Endothelial cell of umbilical vein (primary cell): ENCODE results near the gene RAB27B. TPM values are rescaled to one million over a fixed set of nuclear protein-coding genes. Genes with fewer than 3 reads are reported as not detected.

Source experiments
- BruUV-seq: library from RNA; stranded (reverse); fragments of 400-500 nt; replicated peaks from 2 replicates; lab custom pipeline; 2021; lab: Mats Ljungman, UMichigan
- CTCF ChIA-PET: fragments of 300-600, 350-600 bp; sonication (Branson Sonifier 250); formaldehyde crosslinking; loops from one replicate; lab custom pipeline; 2021; ENCODE audit warnings: antibody characterized with exemption, inconsistent platforms; lab: Charles Lee
- POLR2A ChIA-PET: fragments of 300-600, 350-600 bp; sonication (Branson Sonifier 250); formaldehyde crosslinking; loops from one replicate; lab custom pipeline; 2021; ENCODE audit warnings: antibody characterized with exemption, inconsistent platforms; lab: Charles Lee
- DNase-seq: peaks from one replicate; pipeline ENCODE4 v3.0.0-alpha.2; 2011; ENCODE audit warnings: low read depth, low spot score
- FAIRE-seq: peaks from 2 replicates; lab custom pipeline; 2011; peaks lifted over from hg19 to GRCh38; lab: Jason Lieb, UNC
- H2AFZ ChIP-seq: 2 replicates; pipeline ENCODE4 v1.6.0; 2012; ENCODE audit warnings: low read depth, low read length, control low read depth, inconsistent platforms
- H3K27ac ChIP-seq: 2 replicates; pipeline ENCODE4 v1.5.1; 2011; ENCODE audit warnings: low read depth, mild to moderate bottlenecking, control low read depth, low read length, moderate library complexity; ENCODE audit not compliant: insufficient read depth
- H3K27me3 ChIP-seq, 2 experiments: 2 replicates each; pipeline versions ENCODE4 v1.6.0 to v1.6.1; 2011; ENCODE audit warnings: low read length in 2 of 2, mixed read lengths in 1 of 2; ENCODE audit not compliant: control insufficient read depth in 2 of 2, insufficient read depth in 2 of 2
- H3K36me3 ChIP-seq, 2 experiments: 2 replicates in 1 of 2; 3 replicates in 1 of 2; pipeline ENCODE4 v1.5.1; 2011; ENCODE audit warnings: low read length in 2 of 2, mild to moderate bottlenecking in 1 of 2, moderate library complexity in 1 of 2; ENCODE audit not compliant: control insufficient read depth in 2 of 2, insufficient read depth in 2 of 2; ENCODE audit errors: extremely low read depth in 1 of 2
- H3K4me1 ChIP-seq: 3 replicates; pipeline ENCODE4 v1.5.1; 2011; ENCODE audit warnings: mild to moderate bottlenecking, low read length; ENCODE audit not compliant: control insufficient read depth, insufficient read depth; ENCODE audit errors: extremely low read depth
- H3K4me2 ChIP-seq: 2 replicates; pipeline ENCODE4 v1.6.1; 2011; ENCODE audit warnings: low read length, control low read depth, mixed read lengths; ENCODE audit not compliant: insufficient read depth
- H3K4me3 ChIP-seq, 3 experiments: fragments of 200-600 bp in 1 of 3; sonication (generic), shearing (Covaris generic) in 1 of 3; replicated peaks in 1 of 3; 2 replicates each; pipeline ENCODE4 v1.5.1; 2011 to 2016; ENCODE audit warnings: control low read depth in 3 of 3, low read length in 3 of 3, mild to moderate bottlenecking in 2 of 3, inconsistent platforms in 1 of 3, low read depth in 1 of 3, moderate library complexity in 1 of 3; ENCODE audit not compliant: insufficient read depth in 1 of 3
- H3K79me2 ChIP-seq: 2 replicates; pipeline ENCODE4 v1.6.0; 2012; ENCODE audit warnings: low read length, inconsistent platforms; ENCODE audit not compliant: control insufficient read depth, insufficient read depth
- H3K9ac ChIP-seq: replicated peaks from 2 replicates; pipeline ENCODE3; 2011; ENCODE audit warnings: low read length, control low read depth; ENCODE audit not compliant: insufficient read depth; ENCODE audit errors: extremely low read depth
- H3K9me1 ChIP-seq: replicated peaks from 3 replicates; pipeline ENCODE4 v1.6.0; 2011; ENCODE audit warnings: mild to moderate bottlenecking, low read length; ENCODE audit not compliant: control insufficient read depth, insufficient read depth; ENCODE audit errors: extremely low read depth
- H3K9me3 ChIP-seq: replicated peaks from 2 replicates; pipeline ENCODE4 v1.5.1; 2012; ENCODE audit warnings: low read length, inconsistent platforms; ENCODE audit not compliant: control insufficient read depth, insufficient read depth
- H4K20me1 ChIP-seq: replicated peaks from 2 replicates; pipeline ENCODE3; 2011; ENCODE audit warnings: mild to moderate bottlenecking, low read length; ENCODE audit not compliant: control insufficient read depth, insufficient read depth; ENCODE audit errors: extremely low read depth
- CTCF ChIP-seq, 2 donors: IDR thresholded peaks; 1 replicate in 1 of 2; 2 replicates in 1 of 2; pipeline ENCODE4 v1.5.1; 2011; ENCODE audit warnings: low read length in 2 of 2, mild to moderate bottlenecking in 2 of 2, moderate library complexity in 2 of 2, control low read depth in 1 of 2, inconsistent platforms in 1 of 2, low read depth in 1 of 2; ENCODE audit not compliant: insufficient read depth in 1 of 2; ENCODE audit errors: extremely low read depth in 1 of 2
- EZH2 ChIP-seq: IDR thresholded peaks from 2 replicates; pipeline ENCODE4 v1.6.1; 2012; ENCODE audit warnings: borderline replicate concordance, low read depth, mild to moderate bottlenecking, moderate library complexity, low read length, inconsistent platforms; ENCODE audit not compliant: severe bottlenecking
- FOS ChIP-seq: IDR thresholded peaks from 2 replicates; pipeline ENCODE4 v1.6.1; 2011; ENCODE audit warnings: mild to moderate bottlenecking, low read length, moderate library complexity, borderline replicate concordance; ENCODE audit not compliant: insufficient read depth
- GATA2 ChIP-seq: IDR thresholded peaks from 2 replicates; pipeline ENCODE4 v1.7.0; 2011; ENCODE audit warnings: low read depth, mild to moderate bottlenecking, moderate library complexity, mixed read lengths, low read length; ENCODE audit not compliant: insufficient read length, insufficient read depth
- JUN ChIP-seq: IDR thresholded peaks from 2 replicates; pipeline ENCODE4 v1.6.1; 2011; ENCODE audit warnings: borderline replicate concordance, low read depth; ENCODE audit not compliant: insufficient read length, insufficient read depth
- MAX ChIP-seq: IDR thresholded peaks from 2 replicates; pipeline ENCODE4 v1.6.1; 2011; ENCODE audit not compliant: insufficient read depth, insufficient read length
- MYC ChIP-seq: IDR thresholded peaks from one replicate; pipeline ENCODE4 v1.6.1; 2011; ENCODE audit warnings: mild to moderate bottlenecking, low read depth, low read length
- POLR2A ChIP-seq: IDR thresholded peaks from 2 replicates; pipeline ENCODE4 v1.6.1; 2012; ENCODE audit warnings: low read depth, mild to moderate bottlenecking, control low read depth, low read length
- POLR2AphosphoS5 ChIP-seq: IDR thresholded peaks from 2 replicates; pipeline ENCODE4 v1.6.1; 2012; ENCODE audit warnings: low read depth, mild to moderate bottlenecking, control low read depth, low read length, moderate library complexity; ENCODE audit not compliant: insufficient read depth
- dilution Hi-C: fragments of 300-500 bp; cut with MboI; formaldehyde crosslinking; loops from one replicate; pipeline ENCODE4 v1.15.0; 2019; ENCODE audit warnings: low sequenced_read_pairs; ENCODE audit not compliant: extremely low pct_ligation_motif_present
- intact Hi-C: fragments of 100-400 bp; cut with micrococcal nuclease; formaldehyde crosslinking; loops from one replicate; pipeline ENCODE4 v1.10.0; 2022
- polyA plus RNA-seq, 4 experiments: library from polyadenylated mRNA; depleted of rRNA in 3 of 4; stranded (reverse) in 3 of 4; unstranded in 1 of 4; fragments of >200 nt; gene quantifications; 2 replicates each; pipeline versions ENCODE4 v1.2.1 to v1.2.3, GENCODE V29; 2011 to 2012; ENCODE audit warnings: missing spikeins in 1 of 4
- total RNA-seq: library from RNA; stranded (reverse); gene quantifications from 2 replicates; pipeline ENCODE4 v1.2.3, GENCODE V29; 2021

The RAB27B gene
- total and polyA plus RNA-seq, 2 donors (not counting 3 experiments of a cell fraction or from before 2014, with no cell fraction given) = not detected

DNA sequence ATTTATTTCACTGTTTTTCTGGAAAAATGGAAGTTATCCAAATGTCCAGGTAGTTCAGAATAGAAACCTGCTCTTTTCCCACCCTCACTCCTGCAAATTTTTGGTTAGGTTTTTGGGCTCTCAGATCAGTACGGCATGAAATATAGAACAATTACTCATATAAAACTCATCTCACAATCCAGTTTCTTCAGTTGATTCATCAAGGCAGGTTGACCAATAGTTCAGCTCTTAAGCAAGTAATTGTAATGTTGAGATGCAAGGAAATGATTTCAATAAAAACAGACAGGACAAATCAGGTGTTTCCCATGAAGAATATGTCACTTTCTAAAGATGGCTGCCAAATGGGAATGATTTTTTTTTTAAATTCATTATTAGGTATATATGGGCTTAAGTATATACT is 2.0 kb downstream of the RAB27B start:
- no peak overlapping the region for H3K27ac ChIP-seq
- no peaks in the 10 kb centered on the region for H3K79me2 ChIP-seq
- H3K9me1 ChIP-seq = no peaks in the 10 kb centered on the region
- peaks cover 0 to 5% of the 10 kb centered on the region in 2 experiments for H3K27me3 ChIP-seq
- no peak overlapping the region for H2AFZ ChIP-seq
- no peaks in the 10 kb centered on the region for H3K36me3 ChIP-seq
- intact Hi-C loops (no loop called here), dilution Hi-C loops (no loop called here)
- H3K4me1 ChIP-seq = peaks cover 9% of the 10 kb centered on the region
- BruUV-seq = no TSS peak
- no peak overlapping the region for H3K9ac ChIP-seq
- DNase-seq (no peak), FAIRE-seq (no peak)
- H3K4me3 ChIP-seq = no peak overlapping the region
- ChIA-PET CTCF (no interaction called here), POLR2A (no interaction called here)
- TF ChIP-seq MAX (no peak), JUN (no peak), CTCF (IDR thresholded peaks at IDR 0.05; ENCODE audit: extremely low read depth in 1 of 2, insufficient read depth in 1 of 2, low read depth in 1 of 2, low read length in 2 of 2) (no peak), POLR2A (no peak), GATA2 (no peak)
- no peaks in the 10 kb centered on the region for H3K9me3 ChIP-seq
- no peaks in the 10 kb centered on the region for H4K20me1 ChIP-seq
- H3K4me2 ChIP-seq = no peak overlapping the region

GRCh38 chr18:54830866-54831265 is 2.6 kb downstream of the RAB27B start:
- Histone ChIP-seq H2AFZ (no peak overlapping the region), H3K9me3 (no peaks in the 10 kb centered on the region), H3K4me3 (no peak overlapping the region), H3K4me1 (peaks cover 9% of the 10 kb centered on the region), H3K4me2 (no peak overlapping the region), H3K27ac (no peak overlapping the region), H3K9me1 (no peaks in the 10 kb centered on the region), H4K20me1 (no peaks in the 10 kb centered on the region), H3K9ac (no peak overlapping the region), H3K36me3 (no peaks in the 10 kb centered on the region), H3K27me3 (peaks cover 0 to 5% of the 10 kb centered on the region in 2 experiments), H3K79me2 (no peaks in the 10 kb centered on the region)
- POLR2A ChIA-PET = no interaction called here
- no peak for TF ChIP-seq FOS
- TF ChIP-seq GATA2 = no peak
- TF ChIP-seq CTCF (IDR thresholded peaks at IDR 0.05; ENCODE audit: extremely low read depth in 1 of 2, insufficient read depth in 1 of 2, low read depth in 1 of 2, low read length in 2 of 2) = no peak
- no peak for TF ChIP-seq MYC
- TF ChIP-seq POLR2AphosphoS5 = no peak
- TF ChIP-seq MAX = no peak
- TF ChIP-seq JUN = no peak
- no peak for TF ChIP-seq POLR2A
- no peak for TF ChIP-seq EZH2
- DNase-seq (no peak), FAIRE-seq (no peak)
- CTCF ChIA-PET = no interaction called here
- no TSS peak for BruUV-seq
- intact Hi-C loops = no loop called here
- dilution Hi-C loops = no loop called here
